IMR-90 (cell line): ENCODE data around the gene GOLIM4. TPM values are rescaled to one million over a fixed set of nuclear protein-coding genes. Genes with fewer than 3 reads are reported as not detected.

Source experiments
- ATAC-seq: fragments of 200-7000 bp; cut with Tn5 transposase; 2 replicates; pipeline ENCODE4 v1.9.1; 2020; ENCODE audit warnings: low read depth, mild to moderate bottlenecking, moderate library complexity
- BruUV-seq: library from RNA; stranded (reverse); fragments of 400-500 nt; replicated peaks from 2 replicates; lab custom pipeline; 2021; lab: Mats Ljungman, UMichigan
- CTCF ChIA-PET: fragments of 300-600 bp; formaldehyde crosslinking; extraction: SDS; loops from one replicate; lab custom pipeline; 2021; ENCODE audit warnings: antibody characterized with exemption; lab: Yijun Ruan, JAX
- POLR2A ChIA-PET: fragments of 300-600 bp; sonication (Branson Sonifier 250); formaldehyde crosslinking; loops from one replicate; lab custom pipeline; 2022; ENCODE audit warnings: antibody characterized with exemption; ENCODE audit not compliant: unreplicated experiment; lab: Charles Lee
- DNase-seq: peaks from one replicate; pipeline ENCODE4 v3.0.0; 2013
- H2AFZ ChIP-seq: replicated peaks from 2 replicates; pipeline ENCODE3; 2013; ENCODE audit warnings: low read length, mild to moderate bottlenecking; ENCODE audit not compliant: poor library complexity
- H2AK5ac ChIP-seq: 2 replicates; pipeline ENCODE4 v1.6.1; 2013; ENCODE audit warnings: low read depth, low read length, inconsistent platforms
- H2AK9ac ChIP-seq: replicated peaks from 2 replicates; pipeline ENCODE3; 2013; ENCODE audit warnings: mild to moderate bottlenecking, low read depth, low read length, moderate library complexity; ENCODE audit not compliant: poor library complexity
- H2BK120ac ChIP-seq: 2 replicates; pipeline ENCODE4 v1.6.1; 2013; ENCODE audit warnings: low read depth, low read length, inconsistent platforms
- H2BK15ac ChIP-seq: 3 replicates; pipeline ENCODE4 v1.6.1; 2013; ENCODE audit warnings: low read depth, low read length, inconsistent platforms
- H2BK20ac ChIP-seq: 2 replicates; pipeline ENCODE4 v1.6.1; 2013; ENCODE audit warnings: low read depth, mild to moderate bottlenecking, inconsistent platforms, low read length, moderate library complexity
- H2BK5ac ChIP-seq: 2 replicates; pipeline ENCODE4 v1.6.1; 2013; ENCODE audit warnings: mild to moderate bottlenecking, low read depth, low read length, inconsistent platforms; ENCODE audit not compliant: poor library complexity, severe bottlenecking
- H3K14ac ChIP-seq: replicated peaks from 2 replicates; pipeline ENCODE4 v1.6.1; 2013; ENCODE audit warnings: low read depth, low read length, inconsistent platforms
- H3K18ac ChIP-seq: 2 replicates; pipeline ENCODE4 v1.6.1; 2013; ENCODE audit warnings: low read depth, low read length, control low read depth
- H3K23ac ChIP-seq: 2 replicates; pipeline ENCODE4 v1.6.1; 2013; ENCODE audit warnings: low read depth, low read length, inconsistent platforms
- H3K27ac ChIP-seq: 2 replicates; pipeline ENCODE4 v1.5.1; 2013; ENCODE audit warnings: mild to moderate bottlenecking, control low read depth, low read length; ENCODE audit not compliant: insufficient read depth
- H3K27me3 ChIP-seq: 2 replicates; pipeline ENCODE4 v1.6.1; 2013; ENCODE audit warnings: low read length; ENCODE audit not compliant: control insufficient read depth, insufficient read depth
- H3K36me3 ChIP-seq: 2 replicates; pipeline ENCODE4 v1.6.1; 2013; ENCODE audit warnings: low read length, mixed read lengths; ENCODE audit not compliant: control insufficient read depth, insufficient read depth
- H3K4ac ChIP-seq: 2 replicates; pipeline ENCODE4 v1.6.1; 2013; ENCODE audit warnings: low read depth, low read length, inconsistent platforms
- H3K4me1 ChIP-seq: 2 replicates; pipeline ENCODE4 v1.6.1; 2013; ENCODE audit warnings: low read length, mixed read lengths; ENCODE audit not compliant: control insufficient read depth, insufficient read depth
- H3K4me2 ChIP-seq: 2 replicates; pipeline ENCODE4 v1.6.1; 2013; ENCODE audit warnings: low read depth, mild to moderate bottlenecking, control low read depth, low read length, moderate library complexity
- H3K4me3 ChIP-seq: 2 replicates; pipeline ENCODE4 v1.5.1; 2013; ENCODE audit warnings: low read depth, mild to moderate bottlenecking, control low read depth, low read length, moderate library complexity; ENCODE audit not compliant: insufficient read depth
- H3K56ac ChIP-seq: 2 replicates; pipeline ENCODE4 v1.6.1; 2013; ENCODE audit warnings: low read length, inconsistent platforms; ENCODE audit not compliant: insufficient read depth; ENCODE audit errors: extremely low read depth
- H3K79me1 ChIP-seq, 2 experiments: 2 replicates each; pipeline ENCODE4 v1.6.1; 2013; ENCODE audit warnings: low read length in 2 of 2, inconsistent platforms in 1 of 2, low read depth in 1 of 2
- H3K9ac ChIP-seq: 2 replicates; pipeline ENCODE4 v1.6.1; 2013; ENCODE audit warnings: low read depth, low read length, control low read depth
- H3K9me1 ChIP-seq: 2 replicates; pipeline ENCODE4 v1.6.1; 2013; ENCODE audit warnings: low read length, inconsistent platforms; ENCODE audit not compliant: insufficient read depth
- H3K9me3 ChIP-seq: 2 replicates; pipeline ENCODE4 v1.6.1; 2013; ENCODE audit warnings: low read length; ENCODE audit not compliant: control insufficient read depth, insufficient read depth
- H4K20me1 ChIP-seq: 2 replicates; pipeline ENCODE4 v1.6.1; 2013; ENCODE audit warnings: low read length, inconsistent platforms; ENCODE audit not compliant: insufficient read depth
- H4K5ac ChIP-seq: 2 replicates; pipeline ENCODE4 v1.6.1; 2013; ENCODE audit warnings: mild to moderate bottlenecking, low read depth, low read length, control low read depth
- H4K8ac ChIP-seq, 2 experiments: 2 replicates each; pipeline ENCODE4 v1.6.1; 2013; ENCODE audit warnings: low read depth in 2 of 2, low read length in 2 of 2, control low read depth in 1 of 2, inconsistent platforms in 1 of 2
- H4K91ac ChIP-seq: 2 replicates; pipeline ENCODE4 v1.6.1; 2013; ENCODE audit warnings: low read depth, low read length, inconsistent platforms; ENCODE audit not compliant: insufficient read depth
- CHD1 ChIP-seq: IDR thresholded peaks from 2 replicates; pipeline ENCODE4 v1.6.1; 2012; ENCODE audit warnings: low read depth, low read length, improper control_type of control experiment
- SMC3 ChIP-seq: fragments of 150-350 bp; IDR thresholded peaks from 2 replicates; pipeline ENCODE4 v1.6.1; 2016; ENCODE audit warnings: low read depth, mild to moderate bottlenecking, antibody characterized with exemption, low read length, moderate library complexity
- WGBS, 2 experiments: methylation state at CpG; one replicate each; pipeline versions ENCODE4 v1.1.5 to v1.1.7; 2013; ENCODE audit warnings: missing lambda C conversion rate in 2 of 2; ENCODE audit not compliant: insufficient read length in 1 of 2; ENCODE audit errors: extremely low coverage in 2 of 2; 5-methylcytosine and 5-hydroxymethylcytosine counted together
- dilution Hi-C: fragments of 300-500 bp; cut with HindIII; formaldehyde crosslinking; loops from one replicate; pipeline ENCODE4 v1.14.3; 2018; ENCODE audit warnings: low sequenced_read_pairs; ENCODE audit not compliant: unreplicated experiment
- in situ Hi-C: fragments of 300-500 bp; cut with MboI; formaldehyde crosslinking; loops from 3 replicates; pipeline ENCODE4 v1.14.3; 2019; ENCODE audit warnings: low sequenced_read_pairs, inconsistent platforms, mixed read lengths
- intact Hi-C: fragments of 100-400 bp; cut with micrococcal nuclease; formaldehyde crosslinking; loops from 2 replicates; pipeline ENCODE4 v1.10.0; 2022
- polyA plus RNA-seq, 3 experiments: library from polyadenylated mRNA; depleted of rRNA; stranded (reverse); fragments of >200 nt; gene quantifications; 2 replicates each; pipeline ENCODE4 v1.2.3, GENCODE V29; 2012; ENCODE audit warnings: low replicate concordance in 1 of 3
- total RNA-seq: library from RNA; depleted of rRNA; stranded (reverse); fragments of >200 nt; gene quantifications from 2 replicates; pipeline ENCODE4 v1.2.3, GENCODE V29; 2012

Gene GOLIM4
- total and polyA plus RNA-seq, 2 of the 4 experiments (the other 2 are of a cell fraction) = 44.6 to 71.2 TPM

DNA sequence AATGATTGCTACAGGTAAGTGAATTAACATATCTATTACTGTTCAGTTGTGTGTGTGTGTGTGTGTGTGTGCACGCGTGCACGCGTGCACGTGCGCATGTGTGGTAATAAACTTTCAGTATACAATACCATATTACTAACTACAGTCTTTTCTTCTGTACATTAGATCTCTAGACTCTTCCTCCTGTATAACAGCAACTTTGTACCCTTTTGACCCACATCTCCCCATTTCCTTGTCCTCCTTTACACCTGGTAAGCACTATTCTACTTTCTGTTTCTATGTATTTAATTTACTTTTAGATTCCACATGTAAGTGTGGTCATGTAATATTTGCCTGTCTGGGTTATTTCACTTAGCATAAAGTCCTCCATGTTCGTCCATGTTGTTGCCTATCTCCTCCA, 29.1 kb upstream of the GOLIM4 start:
- no CpG with 5 or more reads among the region's 7 CpGs for WGBS, 2 experiments
- H3K9me3 ChIP-seq = no peaks in the 10 kb centered on the region
- ChIA-PET POLR2A (no interaction called here), CTCF (no interaction called here)
- H2AK5ac ChIP-seq = no peak overlapping the region
- H3K9ac ChIP-seq = no peak overlapping the region
- DNase-seq = no peak
- H3K14ac ChIP-seq = no peak overlapping the region
- no peak for ATAC-seq
- H3K9me1 ChIP-seq = no peaks in the 10 kb centered on the region
- no peaks in the 10 kb centered on the region; the same call in 1 of the 2 replicates for H3K4me1 ChIP-seq
- no peak overlapping the region for H3K4ac ChIP-seq
- no peak overlapping the region for H2AK9ac ChIP-seq
- no peak overlapping the region for H3K23ac ChIP-seq
- H2BK5ac ChIP-seq = no peak overlapping the region
- H3K36me3 ChIP-seq = no peaks in the 10 kb centered on the region
- intact Hi-C loops (no loop called here), dilution Hi-C loops (no loop called here), in situ Hi-C loops (no loop called here)
- H4K5ac ChIP-seq = no peak overlapping the region
- H4K8ac ChIP-seq = no peak overlapping the region
- H3K18ac ChIP-seq = no peak overlapping the region
- H2BK15ac ChIP-seq = no peak overlapping the region
- BruUV-seq = no TSS peak
- H2BK120ac ChIP-seq = no peak overlapping the region
- H4K20me1 ChIP-seq = no peaks in the 10 kb centered on the region
- no peak overlapping the region for H4K91ac ChIP-seq
- no peak overlapping the region for H3K4me2 ChIP-seq
- no peaks in the 10 kb centered on the region for H3K79me1 ChIP-seq
- H2BK20ac ChIP-seq = no peak overlapping the region
- no peak overlapping the region for H3K4me3 ChIP-seq
- H2AFZ ChIP-seq = no peak overlapping the region
- no peaks in the 10 kb centered on the region for H3K27me3 ChIP-seq
- H3K56ac ChIP-seq = no peak overlapping the region
- TF ChIP-seq SMC3 (no peak), CHD1 (no peak)
- no peak overlapping the region for H3K27ac ChIP-seq
